GM10266 (cell line): ENCODE results near the gene HOXB4.

ENCODE experiments used
- DNase-seq: peaks from one replicate; pipeline ENCODE4 v3.0.0; 2012; ENCODE audit errors: extremely low spot score
- CTCF ChIP-seq: IDR thresholded peaks from 2 replicates; pipeline ENCODE4 v1.5.1; 2012; ENCODE audit warnings: mild to moderate bottlenecking, low read depth; ENCODE audit not compliant: control insufficient read depth, insufficient read depth; ENCODE audit errors: missing control alignments

HOXB4 gene

GRCh38 chr17:48571024-48571818 lies 6.9 kb downstream of the HOXB4 start:
- TF ChIP-seq CTCF, result no peak
- DNase-seq, result no peak

- DNase-seq, result no peak
- no peak for TF ChIP-seq CTCF
These were observed 7.7 kb downstream of the HOXB4 start for GRCh38 chr17:48570325-48571023.

GRCh38 chr17:48569674-48570324 lies 8.4 kb downstream of the HOXB4 start:
- DNase-seq, result no peak
- no peak for TF ChIP-seq CTCF

- DNase-seq, result no peak
- no peak for TF ChIP-seq CTCF
These were observed 8.9 kb downstream of the HOXB4 start for GRCh38 chr17:48569240-48569582.

- TF ChIP-seq CTCF, result no peak
- DNase-seq, result no peak
These were observed 9.5 kb downstream of the HOXB4 start for GRCh38 chr17:48568499-48569239.

- no peak for DNase-seq
- TF ChIP-seq CTCF, result no peak
These were observed 10.3 kb downstream of the HOXB4 start for GRCh38 chr17:48567646-48568354.
